ENCODE measurements around the gene SCAF1. TPM values are rescaled to one million over a fixed set of nuclear protein-coding genes. Genes with fewer than 3 reads are reported as not detected.

SCAF1 gene
- total RNA-seq, 2 experiments from 2014 or later: 43.3 to 64.0 TPM

DNA sequence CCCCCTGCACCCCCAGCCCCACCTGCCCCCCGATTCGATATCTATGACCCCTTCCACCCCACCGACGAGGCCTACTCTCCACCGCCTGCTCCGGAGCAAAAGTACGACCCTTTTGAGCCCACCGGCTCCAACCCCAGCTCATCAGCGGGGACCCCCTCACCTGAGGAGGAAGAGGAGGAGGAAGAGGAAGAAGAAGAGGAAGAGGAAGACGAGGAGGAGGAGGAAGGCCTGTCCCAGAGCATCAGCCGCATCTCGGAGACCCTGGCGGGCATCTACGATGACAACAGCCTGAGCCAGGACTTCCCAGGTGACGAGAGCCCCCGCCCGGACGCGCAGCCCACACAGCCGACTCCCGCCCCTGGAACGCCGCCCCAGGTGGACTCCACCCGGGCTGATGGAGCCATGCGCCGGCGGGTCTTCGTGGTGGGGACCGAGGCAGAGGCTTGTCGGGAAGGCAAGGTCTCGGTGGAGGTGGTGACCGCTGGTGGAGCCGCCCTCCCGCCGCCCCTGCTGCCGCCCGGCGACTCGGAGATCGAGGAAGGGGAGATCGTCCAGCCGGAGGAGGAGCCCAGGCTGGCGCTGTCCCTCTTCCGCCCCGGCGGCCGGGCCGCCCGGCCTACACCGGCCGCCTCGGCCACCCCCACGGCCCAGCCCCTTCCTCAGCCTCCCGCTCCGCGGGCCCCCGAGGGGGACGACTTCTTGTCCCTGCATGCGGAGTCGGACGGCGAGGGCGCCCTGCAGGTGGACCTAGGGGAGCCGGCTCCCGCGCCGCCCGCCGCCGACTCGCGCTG lies 9.2 kb downstream of the SCAF1 start:
- POLR2A ChIA-PET: no interaction called here
- no peaks in the 10 kb centered on the region for H3K27me3 Mint-ChIP-seq

DNA sequence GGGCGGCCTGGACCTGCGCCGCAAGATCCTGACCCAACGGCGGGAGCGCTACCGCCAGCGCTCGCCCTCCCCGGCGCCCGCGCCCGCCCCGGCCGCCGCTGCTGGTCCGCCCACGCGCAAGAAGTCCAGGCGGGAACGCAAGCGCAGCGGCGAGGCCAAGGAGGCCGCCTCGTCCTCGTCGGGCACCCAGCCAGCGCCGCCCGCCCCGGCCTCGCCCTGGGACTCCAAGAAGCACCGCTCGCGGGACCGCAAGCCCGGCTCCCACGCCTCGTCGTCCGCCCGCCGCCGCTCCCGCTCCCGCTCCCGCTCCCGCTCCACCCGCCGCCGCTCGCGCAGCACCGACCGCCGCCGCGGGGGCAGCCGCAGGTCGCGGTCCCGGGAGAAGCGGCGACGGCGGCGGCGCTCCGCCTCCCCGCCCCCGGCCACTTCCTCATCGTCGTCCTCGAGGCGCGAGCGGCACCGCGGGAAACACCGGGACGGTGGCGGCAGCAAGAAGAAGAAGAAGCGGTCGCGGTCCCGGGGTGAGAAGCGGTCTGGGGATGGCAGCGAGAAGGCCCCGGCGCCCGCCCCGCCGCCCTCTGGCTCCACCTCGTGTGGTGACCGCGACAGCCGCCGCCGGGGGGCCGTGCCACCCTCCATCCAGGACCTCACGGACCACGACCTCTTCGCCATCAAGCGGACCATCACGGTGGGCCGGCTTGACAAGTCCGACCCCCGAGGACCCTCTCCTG lies 10.0 kb downstream of the SCAF1 start:
- no peaks in the 10 kb centered on the region for H3K27me3 Mint-ChIP-seq
- ChIA-PET CTCF (no interaction called here), POLR2A (no interaction called here)
- H3K27ac Mint-ChIP-seq: no peak overlapping the region
- no peaks in the 10 kb centered on the region for H3K9me3 Mint-ChIP-seq (ENCODE audit: low read depth)
- no peak for DNase-seq
- no peak overlapping the region for H3K4me3 Mint-ChIP-seq
- H3K36me3 Mint-ChIP-seq (ENCODE audit: low read depth): peaks cover 32% of the 10 kb centered on the region
- ATAC-seq: no peak
- intact Hi-C loops (cut with DNase I, micrococcal nuclease): no loop called here
- H3K4me1 Mint-ChIP-seq: no peaks in the 10 kb centered on the region

More for the DNA sequence above, 9.2 kb downstream of the SCAF1 start:
- no peak for DNase-seq
- CTCF ChIA-PET: no interaction called here
- no peaks in the 10 kb centered on the region for H3K9me3 Mint-ChIP-seq (ENCODE audit: low read depth)
- H3K4me1 Mint-ChIP-seq: no peaks in the 10 kb centered on the region
- H3K27ac Mint-ChIP-seq: no peak overlapping the region
- ATAC-seq: no peak
- peaks cover 30% of the 10 kb centered on the region for H3K36me3 Mint-ChIP-seq (ENCODE audit: low read depth)
- H3K4me3 Mint-ChIP-seq: no peak overlapping the region
- intact Hi-C loops (cut with DNase I, micrococcal nuclease): no loop called here

DNA sequence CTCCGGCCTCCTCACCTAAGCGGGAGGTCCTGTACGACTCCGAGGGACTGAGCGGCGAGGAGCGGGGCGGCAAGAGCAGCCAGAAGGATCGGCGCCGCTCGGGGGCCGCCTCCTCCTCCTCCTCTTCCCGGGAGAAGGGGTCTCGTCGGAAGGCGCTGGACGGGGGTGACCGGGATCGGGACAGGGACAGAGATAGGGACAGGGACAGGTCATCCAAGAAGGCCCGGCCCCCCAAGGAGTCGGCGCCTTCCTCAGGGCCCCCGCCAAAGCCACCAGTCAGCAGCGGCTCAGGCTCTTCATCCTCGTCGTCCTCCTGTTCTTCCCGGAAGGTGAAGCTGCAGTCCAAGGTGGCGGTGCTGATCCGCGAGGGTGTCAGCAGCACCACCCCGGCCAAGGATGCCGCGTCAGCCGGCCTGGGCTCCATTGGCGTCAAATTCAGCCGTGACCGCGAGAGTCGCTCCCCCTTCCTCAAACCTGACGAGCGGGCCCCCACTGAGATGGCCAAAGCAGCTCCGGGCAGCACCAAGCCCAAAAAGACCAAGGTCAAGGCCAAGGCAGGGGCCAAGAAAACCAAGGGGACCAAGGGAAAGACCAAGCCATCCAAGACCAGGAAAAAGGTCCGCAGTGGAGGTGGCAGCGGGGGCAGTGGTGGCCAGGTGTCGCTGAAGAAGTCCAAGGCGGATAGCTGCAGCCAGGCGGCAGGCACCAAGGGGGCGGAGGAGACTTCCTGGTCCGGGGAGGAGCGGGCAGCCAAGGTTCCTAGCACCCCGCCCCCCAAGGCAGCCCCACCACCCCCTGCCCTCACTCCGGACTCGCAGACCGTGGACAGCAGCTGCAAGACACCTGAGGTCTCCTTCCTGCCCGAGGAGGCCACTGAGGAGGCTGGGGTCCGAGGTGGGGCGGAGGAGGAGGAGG lies 10.8 kb downstream of the SCAF1 start:
- Mint-ChIP-seq H3K4me1 (no peaks in the 10 kb centered on the region), H3K9me3 (ENCODE audit: low read depth) (no peaks in the 10 kb centered on the region), H3K4me3 (no peak overlapping the region), H3K27me3 (no peaks in the 10 kb centered on the region), H3K27ac (no peak overlapping the region), H3K36me3 (ENCODE audit: low read depth) (peaks cover 33% of the 10 kb centered on the region)
- intact Hi-C loops (cut with DNase I, micrococcal nuclease): no loop called here
- DNase-seq: no peak
- ChIA-PET CTCF (no interaction called here), POLR2A (no interaction called here)
- no peak for ATAC-seq

DNA sequence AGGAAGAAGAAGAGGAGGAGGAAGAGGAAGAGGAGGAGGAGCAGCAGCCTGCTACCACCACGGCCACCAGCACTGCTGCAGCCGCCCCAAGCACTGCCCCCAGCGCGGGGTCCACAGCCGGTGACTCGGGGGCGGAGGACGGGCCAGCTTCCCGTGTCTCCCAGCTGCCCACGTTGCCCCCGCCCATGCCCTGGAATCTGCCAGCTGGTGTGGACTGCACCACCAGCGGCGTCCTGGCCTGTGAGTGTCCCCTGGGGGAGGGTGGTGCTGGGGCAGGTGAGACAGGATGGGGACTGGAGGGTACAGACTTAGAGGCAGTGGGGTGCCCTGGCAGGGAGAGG lies 11.4 kb downstream of the SCAF1 start:
- DNase-seq (no peak), ATAC-seq (no peak)
- Mint-ChIP-seq H3K4me3 (no peak overlapping the region), H3K27me3 (no peaks in the 10 kb centered on the region), H3K27ac (no peak overlapping the region), H3K36me3 (ENCODE audit: low read depth) (peaks cover 33% of the 10 kb centered on the region), H3K9me3 (ENCODE audit: low read depth) (no peaks in the 10 kb centered on the region), H3K4me1 (no peaks in the 10 kb centered on the region)
- POLR2A ChIA-PET: no interaction called here
- CTCF ChIA-PET: no interaction called here
- intact Hi-C loops (cut with DNase I, micrococcal nuclease): no loop called here

DNA sequence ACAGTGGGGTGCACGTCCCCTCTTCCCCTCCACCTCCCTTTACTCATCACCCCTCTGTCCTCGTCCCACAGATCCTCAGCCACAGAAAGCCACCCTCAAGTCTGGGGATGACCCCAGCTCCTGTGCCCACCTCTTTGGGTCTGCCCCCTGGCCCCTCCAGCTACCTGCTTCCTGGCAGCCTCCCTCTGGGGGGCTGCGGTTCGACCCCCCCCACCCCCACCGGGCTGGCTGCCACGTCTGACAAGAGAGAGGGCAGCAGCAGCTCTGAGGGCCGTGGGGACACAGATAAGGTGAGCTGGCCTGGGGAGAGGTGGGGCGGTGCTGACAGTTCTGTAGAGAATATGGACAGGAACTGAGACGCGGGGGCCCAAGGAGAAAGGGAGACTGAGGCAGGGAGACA lies 12.6 kb downstream of the SCAF1 start:
- DNase-seq: no peak
- Mint-ChIP-seq H3K27ac (no peak overlapping the region), H3K36me3 (ENCODE audit: low read depth) (peaks cover 33% of the 10 kb centered on the region), H3K9me3 (ENCODE audit: low read depth) (no peaks in the 10 kb centered on the region), H3K4me1 (no peaks in the 10 kb centered on the region), H3K27me3 (no peaks in the 10 kb centered on the region), H3K4me3 (no peak overlapping the region)
- CTCF ChIA-PET: interaction anchor here (1.6 kb wide), 1 partner anchor 9 kb away, joined by 5 read pairs; no protein-coding TSS in a partner anchor
- intact Hi-C loops (cut with DNase I, micrococcal nuclease): no loop called here
- POLR2A ChIA-PET: no interaction called here
- ATAC-seq: no peak

DNA sequence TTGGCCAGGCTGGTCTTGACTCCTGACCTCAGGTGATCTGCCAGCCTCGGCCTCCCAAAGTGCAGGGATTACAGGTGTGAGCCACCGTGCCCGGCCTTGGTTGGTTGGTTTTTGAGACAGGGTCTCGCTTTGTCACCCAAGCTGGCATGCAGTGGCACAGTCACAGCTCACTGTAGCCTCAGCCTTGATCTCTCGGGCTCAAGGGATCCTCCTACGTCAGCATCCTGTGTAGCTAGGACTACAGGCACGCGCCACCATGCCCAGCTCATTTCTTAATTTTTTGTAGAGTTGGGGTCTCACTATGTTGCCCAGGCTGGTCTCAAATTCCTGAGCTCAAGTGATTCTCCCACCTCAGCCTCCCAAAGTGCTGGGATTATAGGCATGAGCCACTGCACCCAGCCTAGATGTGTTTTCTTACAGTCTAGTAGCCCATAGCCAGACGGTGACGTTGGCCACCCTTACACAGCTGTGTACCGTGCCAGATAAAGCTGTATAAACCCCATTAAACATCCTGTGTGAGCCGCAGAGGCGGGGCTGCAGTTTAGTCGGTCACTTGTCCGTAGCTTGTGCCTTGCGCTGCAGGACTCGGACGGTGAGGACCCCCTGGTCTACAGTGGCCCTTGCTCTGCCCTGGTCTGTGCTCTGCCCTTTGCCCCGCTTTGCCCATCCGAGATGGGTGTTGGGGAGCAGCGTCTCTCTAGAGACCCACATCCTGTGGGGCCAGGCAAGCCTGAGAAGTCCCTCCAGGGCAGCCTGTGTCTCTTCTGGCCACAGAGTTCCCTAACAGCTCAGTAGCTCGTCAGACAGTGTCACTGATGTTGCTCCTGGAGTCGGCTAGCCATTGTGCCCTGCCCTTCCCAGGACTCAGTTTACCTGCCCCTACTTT lies 13.8 kb downstream of the SCAF1 start:
- CTCF ChIA-PET: interaction anchor here (1.1 to 1.6 kb wide), 2 partner anchors 8 to 16 kb away, joined by 3 to 5 read pairs; no protein-coding TSS in a partner anchor
- Mint-ChIP-seq H3K36me3 (ENCODE audit: low read depth) (peaks cover 41% of the 10 kb centered on the region), H3K9me3 (ENCODE audit: low read depth) (no peaks in the 10 kb centered on the region), H3K4me1 (no peaks in the 10 kb centered on the region), H3K27ac (no peak overlapping the region), H3K4me3 (no peak overlapping the region), H3K27me3 (no peaks in the 10 kb centered on the region)
- intact Hi-C loops (cut with DNase I, micrococcal nuclease): no loop called here
- POLR2A ChIA-PET: no interaction called here
- no peak for ATAC-seq
- DNase-seq: no peak

DNA sequence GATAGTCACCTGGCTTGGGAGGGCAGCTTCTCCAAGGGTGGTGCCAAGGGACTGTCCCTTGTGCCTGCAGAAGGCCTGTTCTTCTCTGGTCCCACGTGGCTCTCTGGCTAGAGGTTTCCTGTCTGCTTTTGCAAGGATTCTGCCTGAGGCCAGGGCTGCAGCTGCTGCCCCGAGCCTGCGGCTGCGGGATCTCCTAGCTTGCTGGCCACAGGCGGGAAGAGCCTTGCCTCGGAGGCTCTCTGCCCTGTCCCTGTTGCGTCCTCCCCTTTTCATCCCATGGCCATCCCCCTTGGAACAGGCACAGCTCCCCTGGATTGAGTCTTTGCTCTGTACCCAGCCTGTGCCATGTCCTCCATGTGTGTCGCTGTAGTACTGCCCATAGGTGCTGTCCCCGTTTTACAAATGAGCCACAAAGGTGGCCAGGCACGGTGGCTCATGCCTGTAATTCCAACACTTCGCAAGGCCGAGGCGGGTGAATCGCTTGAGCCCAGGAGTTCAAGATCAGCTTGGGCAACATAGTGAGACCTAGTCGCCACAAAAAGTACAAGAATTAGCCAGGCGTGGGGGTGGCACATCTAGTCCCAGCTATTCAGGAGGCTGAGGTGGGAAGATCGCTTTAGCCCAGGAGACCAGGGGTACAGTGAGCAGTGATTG lies 14.6 kb downstream of the SCAF1 start:
- Mint-ChIP-seq H3K36me3 (ENCODE audit: low read depth) (peaks cover 39% of the 10 kb centered on the region), H3K27me3 (no peaks in the 10 kb centered on the region), H3K27ac (no peak overlapping the region), H3K9me3 (ENCODE audit: low read depth) (no peaks in the 10 kb centered on the region), H3K4me3 (no peak overlapping the region), H3K4me1 (no peaks in the 10 kb centered on the region)
- intact Hi-C loops (cut with DNase I, micrococcal nuclease): no loop called here
- DNase-seq (no peak), ATAC-seq (no peak)
- ChIA-PET POLR2A (interaction anchor here (0.5 kb wide), 1 partner anchor 15 kb away, joined by 4 read pairs; the partner anchor contains the start of gene SCAF1), CTCF (interaction anchor here (0.6 to 1.1 kb wide), 4 partner anchors 16 to 540 kb away, joined by 3 to 4 read pairs (median 3); partner anchors contain the start of gene RRAS)

DNA sequence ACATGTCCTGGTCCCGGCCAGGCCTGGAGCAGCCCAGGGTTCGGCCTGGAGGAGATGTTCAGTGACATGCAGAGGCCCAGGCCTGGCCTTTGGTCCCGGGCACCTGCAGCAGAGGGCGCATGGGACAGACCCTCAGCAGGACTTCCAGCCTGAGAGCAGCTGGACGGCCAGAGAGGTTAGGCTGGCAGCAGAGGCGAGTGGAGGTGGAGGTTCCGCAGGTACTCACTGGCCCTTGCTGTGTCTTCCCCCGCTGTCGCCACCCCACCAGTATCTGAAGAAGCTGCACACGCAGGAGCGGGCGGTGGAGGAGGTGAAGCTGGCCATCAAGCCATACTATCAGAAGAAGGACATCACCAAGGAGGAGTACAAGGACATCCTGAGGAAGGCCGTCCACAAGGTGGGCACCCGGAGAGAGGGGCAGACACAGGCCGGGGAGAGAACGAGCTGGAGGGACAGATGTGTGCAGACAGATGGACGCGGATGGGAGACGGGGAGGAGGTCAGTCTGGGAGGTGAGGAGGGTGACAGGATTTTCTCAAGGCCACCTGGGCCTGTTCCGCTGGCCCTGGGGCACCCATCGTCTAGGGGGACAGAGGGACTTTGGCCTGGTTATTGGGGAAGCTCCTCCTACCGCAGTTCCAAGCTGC lies 15.6 kb downstream of the SCAF1 start:
- Mint-ChIP-seq H3K4me3 (no peak overlapping the region), H3K9me3 (ENCODE audit: low read depth) (no peaks in the 10 kb centered on the region), H3K36me3 (ENCODE audit: low read depth) (peaks cover 47% of the 10 kb centered on the region), H3K4me1 (peaks cover 3% of the 10 kb centered on the region), H3K27ac (peak overlapping the region; percentile 19), H3K27me3 (no peaks in the 10 kb centered on the region)
- ATAC-seq: no peak
- CTCF ChIA-PET: interaction anchor here (0.6 to 1.0 kb wide), 2 partner anchors 18 to 43 kb away, joined by 3 to 4 read pairs; partner anchors contain the start of gene RRAS
- DNase-seq: no peak
- intact Hi-C loops (cut with DNase I, micrococcal nuclease): no loop called here
- POLR2A ChIA-PET: no interaction called here

DNA sequence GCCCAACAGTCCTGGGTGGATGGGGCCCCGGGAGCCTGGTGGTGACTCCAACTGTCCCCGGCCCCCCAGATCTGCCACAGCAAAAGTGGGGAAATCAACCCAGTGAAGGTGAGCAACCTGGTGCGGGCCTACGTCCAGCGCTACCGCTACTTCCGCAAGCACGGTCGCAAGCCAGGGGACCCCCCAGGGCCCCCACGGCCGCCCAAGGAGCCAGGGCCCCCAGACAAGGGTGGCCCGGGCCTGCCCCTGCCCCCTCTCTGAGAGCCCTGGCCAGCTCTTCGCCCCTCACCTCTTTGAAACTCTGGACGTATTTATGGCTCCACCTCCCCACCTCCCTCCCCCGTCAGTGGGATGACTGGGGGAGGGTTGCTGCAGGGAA lies 16.1 kb downstream of the SCAF1 start:
- H3K9me3 Mint-ChIP-seq (ENCODE audit: low read depth): no peaks in the 10 kb centered on the region
- H3K36me3 Mint-ChIP-seq (ENCODE audit: low read depth): peaks cover 49% of the 10 kb centered on the region
- CTCF ChIA-PET: no interaction called here
- H3K27me3 Mint-ChIP-seq: no peaks in the 10 kb centered on the region
- H3K27ac Mint-ChIP-seq: no peak overlapping the region
- H3K4me1 Mint-ChIP-seq: peaks cover 8% of the 10 kb centered on the region
- POLR2A ChIA-PET: no interaction called here
- ATAC-seq (no peak), DNase-seq (no peak)
- H3K4me3 Mint-ChIP-seq: no peak overlapping the region
- intact Hi-C loops (cut with DNase I, micrococcal nuclease): no loop called here

All from activated CD4-positive, alpha-beta T cell treated with anti-CD3 and anti-CD28 coated beads for 36 hours (primary cell).